ENCODE results near the gene CHFR.
"Not testable (repeated sequence)": the region's sequence is repeated elsewhere in the genome, so short reads cannot be mapped to it uniquely, and the experiment has no call there.

The CHFR gene

DNA sequence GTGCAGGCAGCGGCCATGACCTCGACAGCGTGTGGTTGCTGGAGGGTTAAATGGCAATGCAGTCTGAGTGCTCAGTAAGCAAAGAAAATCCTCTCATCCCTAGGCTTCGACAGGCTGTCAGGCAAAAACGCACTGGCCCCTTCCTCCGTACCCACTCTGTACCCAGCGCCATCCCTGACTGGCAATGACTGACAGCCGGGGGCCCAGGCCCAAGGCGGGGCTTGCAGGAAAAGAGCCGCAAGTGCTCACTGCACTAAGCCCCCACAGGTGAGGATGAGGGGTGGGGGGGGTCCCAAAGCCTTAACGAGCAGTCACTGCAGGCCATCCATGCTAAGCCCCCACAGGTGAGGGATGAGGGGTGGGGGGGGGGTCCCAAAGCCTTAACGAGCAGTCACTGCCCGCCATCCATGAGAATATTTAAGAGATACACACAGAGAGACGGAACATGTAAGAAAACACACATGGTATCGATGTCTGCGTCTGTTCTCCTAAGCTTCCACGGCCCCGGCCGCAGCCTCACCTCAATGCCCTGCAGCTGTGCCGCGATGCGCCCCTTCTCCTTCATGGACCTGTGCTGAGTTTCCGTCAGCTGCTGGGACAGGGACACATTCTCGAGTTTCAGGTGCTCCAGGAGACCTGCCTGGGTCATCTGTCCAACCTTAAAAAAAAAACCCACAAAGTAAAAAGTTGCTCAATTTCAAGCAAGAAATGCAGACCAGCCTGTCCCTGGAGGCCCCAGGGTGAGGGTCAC, 89.4 kb downstream of the CHFR start:
- TF ChIP-seq, protein P1, sequence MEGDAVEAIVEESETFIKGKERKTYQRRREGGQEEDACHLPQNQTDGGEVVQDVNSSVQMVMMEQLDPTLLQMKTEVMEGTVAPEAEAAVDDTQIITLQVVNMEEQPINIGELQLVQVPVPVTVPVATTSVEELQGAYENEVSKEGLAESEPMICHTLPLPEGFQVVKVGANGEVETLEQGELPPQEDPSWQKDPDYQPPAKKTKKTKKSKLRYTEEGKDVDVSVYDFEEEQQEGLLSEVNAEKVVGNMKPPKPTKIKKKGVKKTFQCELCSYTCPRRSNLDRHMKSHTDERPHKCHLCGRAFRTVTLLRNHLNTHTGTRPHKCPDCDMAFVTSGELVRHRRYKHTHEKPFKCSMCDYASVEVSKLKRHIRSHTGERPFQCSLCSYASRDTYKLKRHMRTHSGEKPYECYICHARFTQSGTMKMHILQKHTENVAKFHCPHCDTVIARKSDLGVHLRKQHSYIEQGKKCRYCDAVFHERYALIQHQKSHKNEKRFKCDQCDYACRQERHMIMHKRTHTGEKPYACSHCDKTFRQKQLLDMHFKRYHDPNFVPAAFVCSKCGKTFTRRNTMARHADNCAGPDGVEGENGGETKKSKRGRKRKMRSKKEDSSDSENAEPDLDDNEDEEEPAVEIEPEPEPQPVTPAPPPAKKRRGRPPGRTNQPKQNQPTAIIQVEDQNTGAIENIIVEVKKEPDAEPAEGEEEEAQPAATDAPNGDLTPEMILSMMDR (IDR thresholded peaks at IDR 0.05; ENCODE audit: low read depth, low read length): no peak
- H3K4me3 ChIP-seq (replicated peaks in 1 of 2; ENCODE audit: low read depth in 2 of 2, low read length in 2 of 2): no peak overlapping the region
- no peak for DNase-seq (ENCODE audit: low read depth in 2 of 2)

- TF ChIP-seq, protein P1 (IDR thresholded peaks at IDR 0.05; ENCODE audit: low read depth, low read length): no peak
- no peak overlapping the region for H3K4me3 ChIP-seq (replicated peaks in 1 of 2; ENCODE audit: low read depth in 2 of 2, low read length in 2 of 2)
- DNase-seq (ENCODE audit: low read depth in 2 of 2): no peak
Measured at GRCh38 chr12:132795847-132796246, 91.6 kb downstream of the CHFR start.

DNA sequence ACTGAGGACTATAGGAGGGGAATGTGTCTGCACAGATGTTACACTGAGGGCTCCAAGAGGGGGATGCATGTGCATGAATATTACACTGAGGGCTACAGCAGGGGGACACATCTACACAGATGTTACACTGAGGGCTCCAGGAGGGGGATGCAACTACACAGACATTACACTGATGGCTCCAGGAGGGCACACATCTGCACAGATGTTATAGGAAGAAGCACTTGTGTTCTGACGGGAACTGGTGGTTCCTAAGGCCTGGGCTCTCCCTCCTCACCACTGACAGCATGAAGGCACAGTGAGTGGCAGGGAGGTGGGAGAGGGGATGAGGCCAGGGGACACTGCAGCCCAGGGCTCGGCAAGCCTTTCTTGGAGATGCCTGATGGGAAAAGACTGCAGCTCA, 95.5 kb downstream of the CHFR start:
- DNase-seq (ENCODE audit: low read depth in 2 of 2); H3K4me3 ChIP-seq (replicated peaks in 1 of 2; ENCODE audit: low read depth in 2 of 2, low read length in 2 of 2): not testable (repeated sequence)

- no peak overlapping the region for H3K4me3 ChIP-seq (replicated peaks in 1 of 2; ENCODE audit: low read depth in 2 of 2, low read length in 2 of 2)
- DNase-seq (ENCODE audit: low read depth in 2 of 2): no peak
- TF ChIP-seq, protein P1 (IDR thresholded peaks at IDR 0.05; ENCODE audit: low read depth, low read length): no peak
Measured at GRCh38 chr12:132789099-132789471, 98.3 kb downstream of the CHFR start.

DNA sequence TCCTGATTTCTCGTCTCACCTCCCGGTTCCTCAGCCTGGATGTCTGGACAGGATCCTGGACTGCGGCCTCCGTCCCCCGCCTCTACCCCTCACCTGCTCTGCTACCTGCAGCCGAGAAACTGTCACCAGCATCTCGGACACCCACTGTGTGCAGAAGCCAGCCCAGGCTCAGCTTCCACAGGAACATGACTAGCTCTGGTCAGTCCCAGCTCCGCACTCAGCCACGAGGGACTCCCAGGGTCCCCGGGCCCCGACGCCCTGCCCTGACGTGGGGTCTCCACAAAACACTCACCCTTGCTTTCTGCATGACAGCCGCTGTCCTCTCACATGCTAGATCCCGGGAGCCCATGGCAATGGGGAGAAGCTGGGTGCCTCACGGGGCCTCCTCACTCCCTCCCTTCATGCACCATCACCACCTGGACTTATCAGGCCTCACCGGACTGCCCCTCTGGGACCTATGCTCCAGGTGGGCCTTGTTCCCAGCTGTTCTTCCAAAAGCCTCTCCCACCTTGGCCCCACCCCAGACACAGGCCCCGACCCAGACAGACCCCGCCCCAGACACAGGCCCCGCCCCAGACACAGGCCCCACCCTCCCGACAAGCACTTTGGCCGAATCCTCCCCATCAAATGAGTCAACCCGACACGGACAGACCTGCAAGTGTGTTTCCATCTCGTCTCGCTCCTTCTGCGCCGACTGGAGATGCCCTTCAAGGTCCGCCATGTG, 98.9 kb downstream of the CHFR start:
- TF ChIP-seq, protein P1 (IDR thresholded peaks at IDR 0.05; ENCODE audit: low read depth, low read length): no peak
- no peak overlapping the region for H3K4me3 ChIP-seq (replicated peaks in 1 of 2; ENCODE audit: low read depth in 2 of 2, low read length in 2 of 2)
- no peak for DNase-seq (ENCODE audit: low read depth in 2 of 2)

- no peak for DNase-seq (ENCODE audit: low read depth in 2 of 2)
- no peak overlapping the region for H3K4me3 ChIP-seq (replicated peaks in 1 of 2; ENCODE audit: low read depth in 2 of 2, low read length in 2 of 2)
- TF ChIP-seq, protein P1 (IDR thresholded peaks at IDR 0.05; ENCODE audit: low read depth, low read length): no peak
Measured at GRCh38 chr12:132787877-132788276, 99.5 kb downstream of the CHFR start.

GRCh38 chr12:132786192-132786591, 101.2 kb downstream of the CHFR start:
- TF ChIP-seq, protein P1 (IDR thresholded peaks at IDR 0.05; ENCODE audit: low read depth, low read length): no peak
- H3K4me3 ChIP-seq (replicated peaks in 1 of 2; ENCODE audit: low read depth in 2 of 2, low read length in 2 of 2): no peak overlapping the region
- DNase-seq (ENCODE audit: low read depth in 2 of 2): no peak

All from cardiac fibroblast (primary cell).